Measurements from ENCODE around the gene HEXIM2. TPM values are rescaled to one million over a fixed set of nuclear protein-coding genes. Genes with fewer than 3 reads are reported as not detected.

HEXIM2 gene
- total RNA-seq, 1 donor from 2014 or later: 13.0 TPM

DNA sequence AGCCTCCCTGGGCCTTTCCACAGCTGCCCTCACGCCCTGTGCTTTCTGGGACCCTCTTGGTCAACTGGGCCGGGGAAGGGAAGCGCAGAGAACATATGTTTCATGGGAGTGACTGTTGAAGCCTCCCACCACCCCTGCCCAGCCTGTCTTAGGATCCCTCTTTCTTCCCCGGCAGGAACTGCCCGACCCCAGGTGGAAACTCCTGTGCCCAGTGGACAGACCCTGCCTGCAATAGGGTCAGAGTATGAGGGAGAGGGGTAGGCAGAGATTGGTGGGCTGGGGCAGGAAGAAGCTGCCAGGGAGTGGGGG lies 10.5 kb downstream of the HEXIM2 start:
- no peaks in the 10 kb centered on the region for H3K9me3 Mint-ChIP-seq (ENCODE audit: unreplicated experiment)
- TF ChIP-seq, protein P1, sequence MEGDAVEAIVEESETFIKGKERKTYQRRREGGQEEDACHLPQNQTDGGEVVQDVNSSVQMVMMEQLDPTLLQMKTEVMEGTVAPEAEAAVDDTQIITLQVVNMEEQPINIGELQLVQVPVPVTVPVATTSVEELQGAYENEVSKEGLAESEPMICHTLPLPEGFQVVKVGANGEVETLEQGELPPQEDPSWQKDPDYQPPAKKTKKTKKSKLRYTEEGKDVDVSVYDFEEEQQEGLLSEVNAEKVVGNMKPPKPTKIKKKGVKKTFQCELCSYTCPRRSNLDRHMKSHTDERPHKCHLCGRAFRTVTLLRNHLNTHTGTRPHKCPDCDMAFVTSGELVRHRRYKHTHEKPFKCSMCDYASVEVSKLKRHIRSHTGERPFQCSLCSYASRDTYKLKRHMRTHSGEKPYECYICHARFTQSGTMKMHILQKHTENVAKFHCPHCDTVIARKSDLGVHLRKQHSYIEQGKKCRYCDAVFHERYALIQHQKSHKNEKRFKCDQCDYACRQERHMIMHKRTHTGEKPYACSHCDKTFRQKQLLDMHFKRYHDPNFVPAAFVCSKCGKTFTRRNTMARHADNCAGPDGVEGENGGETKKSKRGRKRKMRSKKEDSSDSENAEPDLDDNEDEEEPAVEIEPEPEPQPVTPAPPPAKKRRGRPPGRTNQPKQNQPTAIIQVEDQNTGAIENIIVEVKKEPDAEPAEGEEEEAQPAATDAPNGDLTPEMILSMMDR (IDR thresholded peaks at IDR 0.05; ENCODE audit: unreplicated experiment): no peak
- no peak overlapping the region for H3K4me3 Mint-ChIP-seq (ENCODE audit: unreplicated experiment)
- peaks cover 22% of the 10 kb centered on the region for H3K4me1 Mint-ChIP-seq (ENCODE audit: unreplicated experiment)
- H3K27ac Mint-ChIP-seq (ENCODE audit: unreplicated experiment): no peak overlapping the region
- H3K36me3 Mint-ChIP-seq (ENCODE audit: low read depth, unreplicated experiment): no peaks in the 10 kb centered on the region
- peaks cover 3% of the 10 kb centered on the region for H3K27me3 Mint-ChIP-seq (ENCODE audit: unreplicated experiment)
- DNase-seq (ENCODE audit: low spot score): no peak

DNA sequence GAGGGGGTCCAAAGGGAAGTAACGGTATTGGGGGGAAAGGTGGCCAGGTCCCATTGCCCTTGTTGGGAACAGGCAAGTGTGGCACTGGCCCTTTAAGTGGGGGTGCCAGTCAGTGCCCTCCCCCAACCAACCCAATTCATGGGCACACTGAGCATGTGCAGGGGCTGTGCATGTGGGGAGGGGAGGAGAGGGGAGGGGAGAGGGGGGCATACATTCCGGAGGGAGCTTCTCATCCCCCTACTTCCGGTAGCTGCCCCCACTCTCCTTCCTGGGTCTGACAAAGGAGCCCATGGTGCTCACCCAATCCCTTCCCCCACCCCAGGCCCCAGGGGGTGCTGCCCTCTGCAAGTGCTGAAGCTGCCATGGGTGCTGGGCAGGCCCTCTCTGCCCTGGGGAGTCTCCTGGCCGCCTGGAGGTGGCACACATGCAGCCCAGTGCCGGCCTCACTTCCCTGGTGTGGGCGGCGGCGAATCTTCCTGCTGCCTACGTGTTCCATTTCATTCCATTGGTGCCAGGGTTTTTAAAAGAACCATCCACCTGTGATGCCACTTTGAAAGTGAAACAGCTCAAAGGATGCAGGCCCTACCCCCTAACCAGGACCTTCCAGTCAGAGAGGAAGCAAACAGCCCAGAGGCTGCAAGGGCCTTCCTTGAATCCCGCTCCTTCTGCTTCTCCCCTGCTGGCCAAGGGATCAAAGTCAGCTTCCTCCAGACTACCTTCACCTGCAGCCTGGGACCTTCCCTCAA lies 11.0 kb downstream of the HEXIM2 start:
- Mint-ChIP-seq H3K9me3 (ENCODE audit: unreplicated experiment) (no peaks in the 10 kb centered on the region), H3K27ac (ENCODE audit: unreplicated experiment) (no peak overlapping the region), H3K36me3 (ENCODE audit: low read depth, unreplicated experiment) (no peaks in the 10 kb centered on the region), H3K4me3 (ENCODE audit: unreplicated experiment) (no peak overlapping the region), H3K27me3 (ENCODE audit: unreplicated experiment) (peaks cover 3% of the 10 kb centered on the region), H3K4me1 (ENCODE audit: unreplicated experiment) (peaks cover 22% of the 10 kb centered on the region)
- TF ChIP-seq, protein P1 (IDR thresholded peaks at IDR 0.05; ENCODE audit: unreplicated experiment): no peak
- DNase-seq (ENCODE audit: low spot score): no peak

DNA sequence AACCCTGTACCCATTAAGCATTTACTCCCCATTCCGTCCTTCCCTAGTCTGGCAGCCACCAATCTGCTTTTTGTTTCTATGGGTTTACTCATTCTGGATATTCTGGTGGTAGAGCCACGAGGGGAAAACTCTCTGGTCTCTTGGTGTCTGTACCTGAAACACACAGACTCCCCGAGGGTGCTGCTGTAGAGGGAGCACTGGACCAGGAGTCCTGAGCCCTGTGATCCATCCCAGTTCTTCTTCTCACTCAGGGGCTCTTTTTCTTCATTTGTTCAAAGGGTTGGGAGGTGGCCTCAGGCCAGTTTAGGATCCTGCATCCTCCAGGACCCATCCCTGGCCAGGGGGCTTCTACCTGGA lies 14.1 kb downstream of the HEXIM2 start:
- H3K4me3 Mint-ChIP-seq (ENCODE audit: unreplicated experiment): no peak overlapping the region
- DNase-seq (ENCODE audit: low spot score): no peak
- TF ChIP-seq, protein P1 (IDR thresholded peaks at IDR 0.05; ENCODE audit: unreplicated experiment): no peak
- H3K27ac Mint-ChIP-seq (ENCODE audit: unreplicated experiment): no peak overlapping the region
- H3K4me1 Mint-ChIP-seq (ENCODE audit: unreplicated experiment): peaks cover 20% of the 10 kb centered on the region
- H3K9me3 Mint-ChIP-seq (ENCODE audit: unreplicated experiment): no peaks in the 10 kb centered on the region
- peaks cover 4% of the 10 kb centered on the region for H3K27me3 Mint-ChIP-seq (ENCODE audit: unreplicated experiment)
- H3K36me3 Mint-ChIP-seq (ENCODE audit: low read depth, unreplicated experiment): no peaks in the 10 kb centered on the region

DNA sequence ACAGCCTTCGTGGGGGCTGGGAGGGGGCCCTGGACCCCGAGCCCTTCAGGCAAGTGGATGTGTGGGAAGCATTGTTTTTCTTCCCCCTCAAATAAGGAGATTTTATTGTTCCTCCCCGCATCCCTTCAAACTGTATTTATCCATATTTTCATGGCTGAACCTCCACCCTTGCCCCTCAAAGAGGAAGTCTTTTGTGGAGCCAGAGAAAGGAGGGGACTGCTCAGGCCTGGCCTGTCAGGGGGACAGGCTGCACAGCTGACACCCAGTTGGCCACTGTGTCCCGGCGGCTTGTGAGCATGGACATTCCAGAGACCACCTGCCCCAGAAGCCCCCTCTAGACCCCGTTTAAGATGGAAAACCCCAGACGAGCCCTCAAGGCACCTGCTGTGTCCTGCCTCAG lies 15.9 kb downstream of the HEXIM2 start:
- peaks cover 1% of the 10 kb centered on the region for H3K27me3 Mint-ChIP-seq (ENCODE audit: unreplicated experiment)
- no peaks in the 10 kb centered on the region for H3K9me3 Mint-ChIP-seq (ENCODE audit: unreplicated experiment)
- H3K36me3 Mint-ChIP-seq (ENCODE audit: low read depth, unreplicated experiment): no peaks in the 10 kb centered on the region
- H3K27ac Mint-ChIP-seq (ENCODE audit: unreplicated experiment): no peak overlapping the region
- no peak overlapping the region for H3K4me3 Mint-ChIP-seq (ENCODE audit: unreplicated experiment)
- TF ChIP-seq, protein P1 (IDR thresholded peaks at IDR 0.05; ENCODE audit: unreplicated experiment): no peak
- H3K4me1 Mint-ChIP-seq (ENCODE audit: unreplicated experiment): peaks cover 5% of the 10 kb centered on the region
- no peak for DNase-seq (ENCODE audit: low spot score)

DNA sequence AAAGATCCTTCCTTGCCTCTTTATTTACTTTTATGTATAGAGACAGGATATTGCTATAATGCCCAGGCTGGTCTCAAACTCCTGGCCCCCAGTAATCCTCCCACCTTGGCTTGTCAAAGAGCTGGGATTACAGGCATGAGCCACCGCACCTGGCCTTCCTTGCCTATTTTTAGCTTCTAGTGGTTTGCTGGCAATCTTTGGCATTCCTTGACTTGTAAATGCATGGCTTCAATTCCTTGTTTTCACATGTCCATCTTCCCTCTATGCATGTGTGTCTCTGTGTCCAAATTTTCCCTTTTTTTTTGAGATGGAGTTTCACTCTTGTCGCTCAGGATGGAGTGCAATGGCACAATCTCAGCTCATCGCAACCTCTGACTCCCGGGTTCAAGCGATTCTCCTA lies 22.5 kb downstream of the HEXIM2 start:
- TF ChIP-seq, protein P1 (IDR thresholded peaks at IDR 0.05; ENCODE audit: unreplicated experiment): no peak
- Mint-ChIP-seq H3K4me1 (ENCODE audit: unreplicated experiment) (peaks cover 3% of the 10 kb centered on the region), H3K4me3 (ENCODE audit: unreplicated experiment) (no peak overlapping the region), H3K9me3 (ENCODE audit: unreplicated experiment) (no peaks in the 10 kb centered on the region), H3K27ac (ENCODE audit: unreplicated experiment) (no peak overlapping the region), H3K36me3 (ENCODE audit: low read depth, unreplicated experiment) (no peaks in the 10 kb centered on the region), H3K27me3 (ENCODE audit: unreplicated experiment) (no peaks in the 10 kb centered on the region)
- DNase-seq (ENCODE audit: low spot score): no peak

Measured in endothelial cell (in vitro differentiated cells).